ENCODE results near the gene TAL1. TPM values are rescaled to one million over a fixed set of nuclear protein-coding genes. Genes with fewer than 3 reads are reported as not detected.
A peak's percentile ranks its signal among the peaks of the same experiment; 100 is the strongest.

TAL1 gene
- total RNA-seq, 1 donor from 2014 or later = not detected

GRCh38 chr1:47233186-47233585 lies 1.2 kb upstream of the TAL1 start:
- H3K4me1 Mint-ChIP-seq (ENCODE audit: low read depth) = peaks cover 7% of the 10 kb centered on the region
- no peak overlapping the region for H3K27ac Mint-ChIP-seq
- TF ChIP-seq, protein P1, sequence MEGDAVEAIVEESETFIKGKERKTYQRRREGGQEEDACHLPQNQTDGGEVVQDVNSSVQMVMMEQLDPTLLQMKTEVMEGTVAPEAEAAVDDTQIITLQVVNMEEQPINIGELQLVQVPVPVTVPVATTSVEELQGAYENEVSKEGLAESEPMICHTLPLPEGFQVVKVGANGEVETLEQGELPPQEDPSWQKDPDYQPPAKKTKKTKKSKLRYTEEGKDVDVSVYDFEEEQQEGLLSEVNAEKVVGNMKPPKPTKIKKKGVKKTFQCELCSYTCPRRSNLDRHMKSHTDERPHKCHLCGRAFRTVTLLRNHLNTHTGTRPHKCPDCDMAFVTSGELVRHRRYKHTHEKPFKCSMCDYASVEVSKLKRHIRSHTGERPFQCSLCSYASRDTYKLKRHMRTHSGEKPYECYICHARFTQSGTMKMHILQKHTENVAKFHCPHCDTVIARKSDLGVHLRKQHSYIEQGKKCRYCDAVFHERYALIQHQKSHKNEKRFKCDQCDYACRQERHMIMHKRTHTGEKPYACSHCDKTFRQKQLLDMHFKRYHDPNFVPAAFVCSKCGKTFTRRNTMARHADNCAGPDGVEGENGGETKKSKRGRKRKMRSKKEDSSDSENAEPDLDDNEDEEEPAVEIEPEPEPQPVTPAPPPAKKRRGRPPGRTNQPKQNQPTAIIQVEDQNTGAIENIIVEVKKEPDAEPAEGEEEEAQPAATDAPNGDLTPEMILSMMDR (IDR thresholded peaks at IDR 0.05; ENCODE audit: unreplicated experiment) = no peak
- peaks cover 93% of the 10 kb centered on the region for H3K27me3 Mint-ChIP-seq
- H3K9me3 Mint-ChIP-seq (ENCODE audit: low read depth) = no peaks in the 10 kb centered on the region
- H3K4me3 Mint-ChIP-seq (ENCODE audit: low read depth) = no peak overlapping the region
- DNase-seq (ENCODE audit: low spot score, unreplicated experiment) = no peak
- H3K36me3 Mint-ChIP-seq (ENCODE audit: insufficient read depth) = no peaks in the 10 kb centered on the region

GRCh38 chr1:47231301-47232186 lies 481 bp downstream of the TAL1 start:
- no peaks in the 10 kb centered on the region for H3K9me3 Mint-ChIP-seq (ENCODE audit: low read depth)
- TF ChIP-seq, protein P1 (IDR thresholded peaks at IDR 0.05; ENCODE audit: unreplicated experiment) = no peak
- H3K36me3 Mint-ChIP-seq (ENCODE audit: insufficient read depth) = no peaks in the 10 kb centered on the region
- H3K27ac Mint-ChIP-seq = peak overlapping the region; percentile 91
- DNase-seq (ENCODE audit: low spot score, unreplicated experiment) = no peak
- peaks cover 7% of the 10 kb centered on the region for H3K4me1 Mint-ChIP-seq (ENCODE audit: low read depth)
- H3K27me3 Mint-ChIP-seq = peaks cover 97% of the 10 kb centered on the region
- H3K4me3 Mint-ChIP-seq (ENCODE audit: low read depth) = peak overlapping the region; percentile 49

- no peak for DNase-seq (ENCODE audit: low spot score, unreplicated experiment)
These were observed 1.2 kb downstream of the TAL1 start for GRCh38 chr1:47230692-47231300.

DNA sequence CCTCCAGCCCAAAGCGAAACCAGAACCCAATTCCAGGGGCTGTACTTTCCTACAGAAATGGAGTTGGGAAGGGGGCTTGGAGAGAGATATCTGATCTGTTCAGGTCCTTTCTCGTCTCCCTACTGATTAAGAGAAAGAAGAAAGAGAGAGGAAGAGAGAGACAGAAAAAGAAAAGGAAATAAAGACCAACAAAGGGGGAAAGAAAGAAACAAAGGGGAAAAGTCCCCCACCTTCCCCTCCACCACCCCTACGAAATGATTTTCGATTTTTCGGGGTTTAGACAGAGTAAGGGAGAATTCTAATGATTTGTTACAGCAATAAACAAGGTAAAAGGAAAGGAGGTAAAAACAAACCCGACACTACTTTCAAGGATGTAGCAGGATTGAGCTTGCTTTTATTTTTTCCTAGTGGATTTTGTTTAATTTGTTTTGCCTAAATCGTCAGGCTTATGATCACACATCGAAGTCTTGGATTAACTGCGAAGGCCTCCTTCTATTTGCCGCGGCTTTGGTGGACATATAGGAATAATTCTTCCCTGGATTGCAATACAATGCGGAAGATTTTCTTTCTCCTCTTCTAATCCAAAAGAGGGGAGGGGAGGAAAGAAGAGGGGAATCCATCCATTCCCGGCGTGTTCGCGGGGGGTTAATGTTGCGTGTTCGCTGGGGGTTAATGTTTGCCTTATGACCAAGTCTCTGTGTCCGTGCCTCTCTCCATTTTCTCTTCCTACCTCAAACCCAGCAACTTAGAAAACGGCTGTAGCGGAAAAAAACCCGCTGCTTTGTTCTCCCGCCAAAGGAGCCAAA lies 1.9 kb downstream of the TAL1 start:
- Mint-ChIP-seq H3K4me3 (ENCODE audit: low read depth) (no peak overlapping the region), H3K27ac (peak overlapping the region; percentile 58), H3K36me3 (ENCODE audit: insufficient read depth) (no peaks in the 10 kb centered on the region), H3K4me1 (ENCODE audit: low read depth) (peaks cover 9% of the 10 kb centered on the region), H3K27me3 (peaks cover 93% of the 10 kb centered on the region), H3K9me3 (ENCODE audit: low read depth) (no peaks in the 10 kb centered on the region)
- DNase-seq (ENCODE audit: low spot score, unreplicated experiment) = no peak
- TF ChIP-seq, protein P1 (IDR thresholded peaks at IDR 0.05; ENCODE audit: unreplicated experiment) = no peak

More at GRCh38 chr1:47230692-47231300, 1.2 kb downstream of the TAL1 start:
- Mint-ChIP-seq H3K27ac (peak overlapping the region; percentile 58), H3K9me3 (ENCODE audit: low read depth) (no peaks in the 10 kb centered on the region), H3K27me3 (peaks cover 97% of the 10 kb centered on the region), H3K36me3 (ENCODE audit: insufficient read depth) (no peaks in the 10 kb centered on the region), H3K4me3 (ENCODE audit: low read depth) (no peak overlapping the region), H3K4me1 (ENCODE audit: low read depth) (peaks cover 9% of the 10 kb centered on the region)
- TF ChIP-seq, protein P1 (IDR thresholded peaks at IDR 0.05; ENCODE audit: unreplicated experiment) = no peak
